Middle frontal gyrus (tissue), 1 donor: ENCODE data around the gene BCL2L1.
"Not testable (repeated sequence)": the region's sequence is repeated elsewhere in the genome, so short reads cannot be mapped to it uniquely, and the experiment has no call there.

Experiments used
- DNase-seq: peaks from one replicate; pipeline ENCODE4 v3.0.0-alpha.2; 2015; ENCODE audit warnings: low spot score; ENCODE audit errors: extremely low spot score

Gene BCL2L1

DNA sequence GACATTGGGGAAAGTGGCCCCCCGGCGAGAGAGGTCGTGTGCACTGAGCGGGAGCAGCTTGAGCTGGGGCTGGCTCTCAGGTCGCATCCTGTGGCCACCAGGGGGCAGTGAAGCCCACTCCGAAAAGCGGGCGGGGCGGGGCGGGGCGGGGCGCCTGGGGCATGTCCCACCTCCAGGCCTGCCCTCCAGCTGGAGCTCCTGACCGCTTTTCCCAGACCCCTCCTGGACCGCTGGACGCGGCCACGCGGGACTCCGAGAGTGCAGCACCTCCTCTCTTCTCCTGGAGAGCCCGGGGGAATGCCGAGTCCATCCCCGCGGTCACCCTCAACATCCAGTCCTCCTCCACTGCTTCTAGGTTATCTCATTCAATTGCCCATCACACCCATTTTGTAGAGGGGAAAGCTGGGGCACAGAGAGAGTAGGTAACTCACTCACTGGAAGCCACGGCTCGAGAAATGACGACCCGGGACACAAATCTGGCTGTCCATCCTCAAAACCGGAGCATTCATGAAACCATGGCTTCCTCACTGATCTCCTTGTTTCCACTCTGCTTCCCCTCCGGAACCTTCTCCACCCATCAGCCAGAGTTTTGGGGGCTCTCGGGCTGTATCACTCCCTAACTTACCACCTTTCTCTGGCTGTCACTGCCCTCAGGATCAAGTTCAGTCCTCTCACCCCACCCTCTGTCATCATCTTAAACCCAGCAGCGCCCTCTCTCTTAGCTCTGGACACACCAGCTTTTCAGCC is 60.9 kb downstream of the BCL2L1 start:
- DNase-seq, result peak; percentile 69

DNA sequence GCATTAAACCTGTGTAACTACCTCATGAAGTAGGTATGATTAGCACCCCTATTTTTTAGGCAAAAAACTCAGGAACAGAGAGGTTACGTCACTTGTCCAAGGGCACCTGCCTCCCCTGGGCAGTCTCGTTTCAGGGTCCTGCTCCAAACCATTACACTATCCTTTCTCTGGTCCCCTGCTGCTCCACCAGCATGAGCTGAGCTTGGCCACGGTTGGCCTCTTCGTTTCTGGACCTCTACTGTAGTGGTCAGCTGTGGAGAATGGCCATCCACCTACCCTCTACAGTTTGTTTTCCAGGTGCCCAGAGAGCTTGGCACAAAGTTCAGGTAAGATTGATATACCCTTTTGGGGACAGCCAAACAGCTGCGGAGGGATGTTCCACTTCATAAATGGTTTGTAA is 68.1 kb downstream of the BCL2L1 start:
- no peak for DNase-seq

DNA sequence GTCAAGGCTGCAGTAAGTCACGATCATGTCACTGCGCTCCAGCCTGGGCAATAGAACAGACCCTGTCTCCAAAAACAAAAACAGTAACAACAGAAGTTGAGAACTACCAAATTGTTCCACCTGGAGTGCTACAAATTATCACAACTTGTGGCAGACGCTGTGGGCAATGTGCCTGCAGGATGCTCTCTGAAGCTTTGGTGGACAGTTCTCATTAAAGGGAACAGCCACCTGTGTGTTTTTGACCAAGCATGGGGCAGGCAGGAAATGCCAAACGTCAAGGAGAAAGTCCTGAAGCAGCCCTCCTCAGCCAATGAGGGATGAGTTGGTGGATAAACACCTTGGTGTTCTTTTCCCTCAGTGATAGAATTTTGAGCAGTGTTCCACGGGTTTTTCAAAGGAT is 69.1 kb downstream of the BCL2L1 start:
- no peak for DNase-seq

DNA sequence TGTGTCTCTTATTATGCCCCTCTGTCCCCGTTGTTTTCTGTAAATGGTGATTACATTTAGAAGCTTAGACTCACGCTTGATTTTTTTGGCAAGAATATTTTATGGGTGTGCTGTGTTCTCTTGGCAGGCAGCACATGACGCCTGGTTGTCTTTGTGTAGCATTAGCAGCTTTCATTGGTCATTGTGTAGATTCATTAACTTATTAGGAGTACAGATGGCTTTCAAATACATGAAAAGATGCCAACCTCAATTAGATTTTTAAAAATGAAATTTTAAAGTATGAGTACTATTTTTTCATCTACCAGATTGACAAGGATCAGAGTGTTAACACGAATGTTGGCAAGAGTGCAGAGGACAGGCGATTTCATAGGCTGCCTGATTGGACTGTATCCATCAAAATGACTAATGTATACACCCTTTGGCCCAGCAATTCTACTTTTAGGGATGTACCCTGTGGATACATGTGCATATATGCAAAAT is 69.7 kb downstream of the BCL2L1 start:
- DNase-seq, result no peak

DNA sequence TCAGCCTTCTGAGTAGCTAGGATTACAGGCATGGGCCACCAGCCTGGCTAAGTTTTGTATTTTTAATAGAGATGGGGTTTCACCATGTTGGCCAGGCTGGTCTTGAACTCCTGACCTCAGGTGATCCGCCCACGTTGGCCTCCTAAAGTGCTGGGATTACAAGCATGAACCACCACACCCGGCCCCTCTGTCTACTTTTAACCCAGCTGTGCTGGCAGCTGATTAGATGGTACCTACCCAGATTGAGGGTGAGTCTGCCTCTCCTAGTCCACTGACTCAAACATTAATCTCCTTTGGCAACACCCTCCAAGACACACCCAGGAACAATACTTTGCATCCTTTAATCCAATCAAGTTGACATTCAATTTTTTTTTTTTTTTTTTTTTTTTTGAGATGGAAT is 74.6 kb downstream of the BCL2L1 start:
- DNase-seq, result not testable (repeated sequence)

DNA sequence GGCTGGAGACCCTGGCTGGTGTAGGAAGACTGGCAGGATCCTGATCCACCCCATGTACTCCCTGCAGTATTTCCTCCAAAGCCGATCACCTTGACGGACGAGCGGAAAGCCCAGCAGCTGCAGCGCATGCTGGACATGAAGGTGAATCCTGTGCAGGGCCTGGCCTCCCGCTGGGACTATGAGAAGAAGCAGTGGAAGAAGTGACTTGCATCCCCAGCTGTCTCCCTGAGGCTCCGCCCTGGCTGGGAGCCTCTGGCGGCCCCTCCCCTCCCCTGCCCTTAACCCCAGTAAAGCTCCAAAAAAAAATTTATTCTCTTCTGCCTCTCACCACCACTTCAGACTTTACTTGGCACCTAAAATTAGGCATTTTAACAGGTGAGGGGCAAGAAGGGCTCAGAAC is 78.0 kb downstream of the BCL2L1 start:
- no peak for DNase-seq

DNA sequence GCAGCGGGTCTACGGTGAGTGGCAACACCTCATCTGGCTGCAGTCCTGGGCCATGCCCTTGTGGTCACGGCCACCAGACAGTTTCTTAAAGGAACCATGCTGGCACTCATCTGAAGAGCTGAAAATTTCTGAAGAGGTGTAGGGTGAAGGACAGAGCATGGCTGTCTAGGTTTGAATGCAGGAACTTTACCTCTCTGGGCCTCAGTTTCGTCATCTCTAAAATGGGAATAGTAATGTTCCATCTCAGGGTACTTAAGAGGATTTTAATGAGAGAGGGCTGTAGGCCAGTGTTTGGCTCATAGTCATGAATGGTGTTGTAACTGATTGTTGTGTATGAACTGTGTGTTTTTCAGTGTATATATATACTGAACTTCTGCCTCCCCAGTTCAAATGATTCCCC is 79.1 kb downstream of the BCL2L1 start:
- DNase-seq, result no peak

DNA sequence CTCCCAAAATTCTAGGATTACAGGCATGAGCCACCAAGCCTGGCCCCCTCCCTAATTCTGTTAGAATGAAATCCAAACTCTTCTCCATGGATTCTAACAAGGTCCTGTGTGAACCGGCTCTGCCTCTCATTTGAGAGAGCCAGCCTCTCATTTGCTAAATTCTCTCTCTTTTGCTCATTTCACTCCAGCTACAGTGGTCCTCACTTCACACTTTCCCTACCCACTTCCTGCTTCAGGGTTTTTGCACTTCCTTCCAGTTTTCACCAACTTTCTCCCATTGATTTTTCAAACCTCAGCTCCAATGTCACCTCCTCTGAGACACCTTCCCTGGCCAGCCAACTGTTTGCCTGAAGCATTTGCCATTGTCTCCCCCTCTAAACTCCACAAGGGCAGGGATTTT is 79.8 kb downstream of the BCL2L1 start:
- DNase-seq, result no peak

DNA sequence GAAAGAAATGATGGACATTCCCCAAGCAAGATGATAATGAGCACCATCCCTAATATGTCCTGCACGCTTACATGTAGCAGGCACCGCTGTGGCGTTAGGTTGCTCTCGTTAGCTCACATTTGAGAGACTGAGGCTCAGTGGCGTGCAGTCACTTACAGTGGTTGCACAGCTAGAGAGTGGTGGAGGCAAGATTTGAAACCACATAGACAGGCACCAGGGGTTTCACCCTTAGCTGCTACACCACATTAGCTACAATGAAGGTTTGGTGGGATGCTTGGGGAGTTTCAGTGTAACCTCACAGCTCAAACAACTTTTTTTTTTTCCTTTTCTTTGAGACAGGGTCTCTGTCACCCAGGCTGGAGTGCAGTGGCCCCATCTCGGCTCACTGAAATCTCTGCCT is 81.3 kb downstream of the BCL2L1 start:
- DNase-seq, result no peak

DNA sequence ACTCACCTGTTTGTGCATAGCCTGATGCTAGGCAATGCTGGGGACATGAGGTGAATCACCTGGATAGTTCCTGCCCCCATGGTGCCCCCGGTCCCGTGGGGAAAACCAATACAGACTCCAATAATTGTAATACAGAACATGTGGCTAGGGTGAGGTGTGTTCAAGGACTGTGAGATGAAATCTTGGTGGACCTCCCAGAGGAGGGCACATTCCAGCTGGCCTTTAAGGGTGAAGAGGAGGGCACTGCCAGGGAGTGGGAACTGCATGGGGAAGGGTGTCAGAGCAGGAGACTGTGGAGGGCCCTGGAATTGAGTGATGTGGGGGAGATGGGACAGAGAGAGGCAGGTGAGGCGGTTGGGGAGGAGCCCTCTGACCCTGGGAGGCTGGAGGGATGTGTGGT is 82.4 kb downstream of the BCL2L1 start:
- no peak for DNase-seq

DNA sequence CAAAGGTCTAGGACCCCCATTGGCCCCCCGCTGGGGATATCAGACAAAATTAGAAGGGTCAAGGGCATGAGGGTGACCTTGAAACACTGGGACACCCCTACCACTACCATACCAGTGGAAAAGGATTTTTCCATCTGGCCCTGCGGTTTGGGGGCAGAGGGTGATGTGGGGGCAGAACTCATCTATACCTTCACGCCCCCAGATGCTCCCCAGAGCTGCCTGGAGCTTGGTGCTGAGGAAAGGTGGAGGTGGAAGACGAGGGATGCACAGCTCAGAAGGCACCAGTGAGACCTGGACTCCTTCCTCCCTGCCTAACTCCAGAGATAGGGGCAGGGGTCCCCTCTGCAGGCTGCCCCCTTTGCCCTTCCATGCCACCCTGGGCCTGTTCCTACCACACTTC is 83.9 kb downstream of the BCL2L1 start:
- DNase-seq, result no peak

DNA sequence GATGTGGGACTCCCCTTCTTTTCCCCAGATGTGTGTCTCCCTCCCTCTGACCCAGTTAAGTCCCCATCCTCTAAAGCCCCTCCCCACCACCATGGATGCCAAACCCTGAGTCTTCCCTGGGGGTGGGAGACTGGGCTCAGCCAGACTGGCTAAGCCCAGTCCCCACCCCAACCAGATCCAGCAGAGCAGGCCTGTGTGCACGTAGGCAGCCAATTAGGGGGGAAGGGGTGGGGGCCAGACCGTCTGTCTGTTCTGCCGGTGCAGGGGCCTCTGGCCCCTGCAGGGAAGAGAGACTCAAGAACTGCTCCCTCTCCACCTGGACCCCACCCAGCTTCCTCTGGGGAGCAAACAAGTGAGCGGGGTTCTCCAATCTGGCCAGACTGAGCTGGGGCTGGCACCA is 84.4 kb downstream of the BCL2L1 start:
- no peak for DNase-seq

DNA sequence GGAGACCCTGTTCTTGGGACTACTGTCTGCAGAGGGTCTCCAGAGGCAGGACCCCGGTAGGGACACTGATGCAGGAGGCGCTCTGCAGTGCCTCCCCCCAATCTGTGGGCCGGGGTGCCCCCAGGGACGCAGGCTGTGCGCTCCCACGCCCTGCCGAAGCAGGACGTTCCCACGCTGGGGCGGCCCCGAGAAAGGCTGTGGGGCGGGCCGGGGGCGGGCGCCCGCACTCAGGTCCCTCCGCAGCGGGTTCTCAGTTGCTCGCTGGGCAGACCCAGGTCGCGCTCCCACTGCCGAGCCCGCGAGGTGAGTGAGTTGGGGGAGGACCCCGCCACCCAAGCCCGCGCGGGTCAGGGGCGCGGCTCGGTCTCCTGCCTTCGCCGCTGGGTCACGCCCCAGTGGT is 85.0 kb downstream of the BCL2L1 start, which contains the start of gene COX4I2:
Gene COX4I2, plus strand, starts transcription at position 253 of the 400 bp plus-strand sequence. CDS start 1,106 bp downstream, outside the sequence.
- DNase-seq, result no peak

DNA sequence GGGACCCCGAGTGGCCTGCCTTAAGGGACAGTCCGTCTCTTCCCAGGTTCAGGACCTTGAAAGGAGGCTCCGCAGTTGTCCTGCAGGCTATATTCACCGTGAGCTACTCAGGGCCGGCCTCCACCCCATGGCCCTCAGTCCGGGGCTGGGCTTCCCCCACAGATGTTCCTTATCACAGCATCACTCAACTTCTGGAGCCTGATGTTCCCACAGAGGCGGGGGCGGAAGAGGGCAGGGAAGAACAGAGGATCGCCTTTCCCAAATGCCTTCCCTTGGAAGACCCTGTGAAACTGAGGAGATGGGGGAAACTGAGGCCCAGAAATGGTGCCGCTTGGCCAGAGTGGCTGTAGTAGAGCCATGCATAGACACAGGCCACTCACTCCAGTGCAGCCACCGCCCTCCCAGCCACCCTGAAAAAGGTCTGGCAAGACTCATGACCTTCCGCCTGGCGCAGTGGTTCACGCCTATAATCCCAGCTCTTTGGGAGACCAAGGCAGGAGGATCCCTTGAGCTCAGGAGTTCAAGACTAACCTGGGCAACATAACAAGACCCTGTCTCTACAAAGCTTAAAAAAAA is 89.2 kb downstream of the BCL2L1 start:
- no peak for DNase-seq

DNA sequence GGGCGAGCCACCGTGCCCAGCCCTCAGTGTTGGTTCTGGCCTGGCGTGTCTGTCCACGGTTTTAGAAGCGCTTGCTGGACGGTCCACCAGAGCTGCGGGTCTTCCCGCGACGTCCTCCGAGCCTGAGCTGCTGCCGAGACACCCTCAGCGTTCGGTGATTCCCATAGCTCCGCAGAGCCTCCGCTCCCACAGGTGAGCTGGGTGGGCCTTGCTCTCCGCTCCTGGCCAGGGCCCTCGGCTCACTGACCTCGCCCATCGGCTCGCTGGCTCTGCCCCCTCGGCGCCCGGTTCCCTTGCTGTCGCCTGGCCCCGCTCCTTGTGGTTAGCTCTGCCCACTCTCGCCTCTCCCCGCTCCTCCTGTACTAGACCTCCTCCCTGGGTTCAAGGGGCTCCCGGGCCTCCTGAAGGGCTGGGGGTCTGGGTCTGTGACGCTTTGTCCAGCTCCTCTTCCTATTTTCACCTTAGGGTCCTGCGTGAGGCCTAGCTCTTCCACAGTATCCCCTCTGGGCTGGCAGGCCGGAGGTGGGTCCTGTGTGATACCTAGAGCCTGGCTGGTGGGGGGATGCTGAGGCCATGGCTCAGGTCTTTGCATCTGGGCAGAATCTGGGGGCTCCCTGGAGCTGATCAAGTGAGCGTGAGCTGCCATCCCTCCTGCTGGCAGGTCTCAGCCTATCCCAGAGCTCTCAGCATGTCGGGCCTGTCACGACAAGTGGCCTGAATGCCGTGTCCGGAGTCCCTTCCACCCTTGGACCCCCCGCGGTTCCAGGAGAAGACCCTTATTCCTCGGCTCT is 89.9 kb downstream of the BCL2L1 start:
- DNase-seq, result no peak

DNA sequence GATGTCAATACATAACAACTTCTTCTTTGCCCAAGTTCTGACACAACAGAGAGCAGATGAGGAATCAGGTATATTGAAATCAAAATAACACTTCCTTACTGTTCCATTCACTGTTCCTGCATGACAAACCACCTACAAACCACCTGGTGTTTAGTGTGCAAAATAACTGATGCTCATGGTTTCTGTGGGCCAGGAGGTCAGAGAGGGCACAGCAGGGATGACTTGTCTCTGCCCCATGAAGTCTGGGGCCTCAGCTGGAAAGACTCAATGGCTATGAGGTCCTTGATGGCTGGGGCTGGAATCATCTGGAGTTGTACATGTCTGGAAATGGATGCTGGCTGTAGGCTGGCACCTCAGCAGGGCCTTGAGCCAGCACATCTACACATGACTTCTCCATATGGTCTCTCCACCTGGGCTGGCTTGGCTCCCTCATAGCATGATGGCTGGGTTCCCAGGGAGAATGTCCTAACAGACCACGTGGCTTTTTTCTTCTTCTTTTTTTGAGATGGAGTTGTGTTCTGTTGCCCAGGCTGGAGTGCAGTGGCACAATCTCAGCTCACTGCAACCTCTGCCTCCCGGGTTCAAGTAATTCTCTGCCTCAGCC is 92.4 kb downstream of the BCL2L1 start:
- no peak for DNase-seq

DNA sequence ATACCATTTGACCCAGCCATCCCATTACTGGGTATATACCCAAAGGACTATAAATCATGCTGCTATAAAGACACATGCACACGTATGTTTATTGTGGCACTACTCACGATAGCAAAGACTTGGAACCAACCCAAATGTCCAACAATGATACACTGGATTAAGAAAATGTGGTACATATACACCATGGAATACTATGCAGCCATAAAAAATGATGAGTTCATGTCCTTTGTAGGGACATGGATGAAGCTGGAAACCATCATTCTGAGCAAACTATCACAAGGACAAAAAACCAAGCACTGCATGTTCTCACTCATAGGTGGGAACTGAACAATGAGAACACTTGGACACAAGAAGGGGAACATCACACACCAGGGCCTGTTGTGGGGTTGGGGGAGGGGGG is 94.6 kb downstream of the BCL2L1 start:
- not testable (repeated sequence) for DNase-seq

DNA sequence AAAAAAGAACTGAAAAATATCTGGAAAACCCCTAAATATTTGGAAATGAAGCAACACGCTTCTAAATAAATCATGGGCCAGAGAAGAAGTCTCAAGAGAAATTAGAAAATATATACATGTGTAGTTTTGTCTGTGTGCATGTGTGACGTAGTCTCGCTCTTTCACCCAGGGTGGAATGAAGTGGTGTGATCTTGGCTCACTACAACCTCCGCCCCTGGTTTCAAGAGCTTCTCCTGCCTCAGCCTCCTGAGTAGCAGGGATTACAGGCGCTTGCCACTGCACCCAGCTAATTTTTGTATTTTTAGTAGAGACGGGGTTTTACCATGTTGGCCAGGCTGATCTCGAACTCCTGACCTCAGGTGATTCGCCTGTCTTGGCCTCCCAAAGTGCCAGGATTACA is 96.1 kb downstream of the BCL2L1 start:
- DNase-seq, result not testable (repeated sequence)

DNA sequence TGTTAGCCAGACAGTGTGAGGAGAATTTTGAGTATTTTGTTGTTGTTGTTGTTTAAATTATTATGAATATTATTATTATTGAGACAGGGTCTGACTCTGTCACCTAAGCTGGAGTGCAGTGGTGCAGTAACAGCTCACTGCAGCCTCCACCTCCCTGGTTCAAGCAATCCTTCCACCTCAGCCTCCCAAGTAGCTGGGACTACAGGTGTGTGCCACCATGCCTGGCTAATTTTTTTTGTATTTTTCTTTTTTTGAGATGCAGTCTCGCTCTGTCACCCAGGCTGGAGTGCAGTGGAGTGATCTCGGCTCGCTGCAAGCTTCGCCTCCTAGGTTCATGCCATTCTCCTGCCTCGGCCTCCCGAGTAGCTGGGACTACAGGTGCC is 99.6 kb downstream of the BCL2L1 start:
- not testable (repeated sequence) for DNase-seq

DNA sequence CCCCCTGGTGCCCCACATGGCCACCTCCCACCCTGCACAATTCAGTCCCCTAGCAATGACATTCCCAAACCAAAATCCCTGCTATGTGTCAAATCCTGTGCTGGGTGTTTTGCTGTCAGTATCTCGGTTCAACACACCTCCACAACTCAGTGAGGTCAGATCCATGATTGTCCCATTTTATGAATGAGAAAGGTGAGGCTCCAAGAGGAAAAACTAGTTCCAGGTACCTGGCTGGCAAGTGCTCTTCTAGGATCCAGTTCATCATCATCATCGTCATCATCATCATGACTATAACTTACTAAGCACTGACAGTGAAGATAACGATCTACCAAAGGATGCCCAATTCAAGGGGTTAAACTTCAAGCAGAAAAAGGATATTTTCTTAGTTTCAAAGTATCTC is 102.4 kb downstream of the BCL2L1 start:
- DNase-seq, result no peak

DNA sequence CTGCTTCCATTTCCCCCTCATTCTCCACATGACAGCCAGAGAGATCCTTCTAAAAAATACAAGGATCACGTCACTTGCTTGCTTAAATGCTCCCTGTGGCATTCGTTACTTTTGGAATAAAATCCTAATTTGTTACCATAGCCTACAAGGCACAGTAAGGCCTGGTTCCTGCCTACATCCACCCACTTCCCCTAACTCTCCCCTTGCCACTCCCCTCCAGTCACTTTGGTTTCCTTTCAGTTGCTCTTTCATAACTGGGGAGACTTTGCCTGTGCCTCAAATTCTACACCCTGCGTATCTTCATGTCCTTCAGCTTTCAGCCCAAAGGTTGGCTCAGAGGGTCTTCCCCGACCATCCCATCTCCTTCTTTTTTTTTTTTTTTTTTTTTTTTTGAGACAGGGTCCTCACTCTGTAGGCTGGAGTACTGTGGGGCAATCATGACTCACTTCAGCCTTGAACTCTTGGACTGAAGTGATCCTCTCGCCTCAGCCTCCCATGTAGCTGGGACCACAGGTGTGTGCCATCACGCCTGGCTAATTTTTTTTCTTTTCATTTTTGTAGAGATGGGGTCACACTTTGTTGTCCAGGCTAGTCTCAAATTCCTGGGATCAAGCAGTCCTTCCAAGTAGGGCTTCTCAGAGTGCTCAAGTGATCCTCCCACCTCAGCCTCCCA is 105.1 kb downstream of the BCL2L1 start:
- no peak for DNase-seq
